Left cardiac atrium (tissue), 4 donors: ENCODE data around the gene ULK4. TPM values are rescaled to one million over a fixed set of nuclear protein-coding genes. Genes with fewer than 3 reads are reported as not detected.
"Not testable (repeated sequence)": the region's sequence is repeated elsewhere in the genome, so short reads cannot be mapped to it uniquely, and the experiment has no call there.

Source experiments
- ATAC-seq, 2 donors: fragments of 200-7000 bp; cut with Tn5 transposase; one replicate each; pipeline ENCODE4 v1.9.1; 2020; ENCODE audit warnings: mild to moderate bottlenecking in 2 of 2, moderate library complexity in 2 of 2
- DNase-seq: peaks from one replicate; pipeline ENCODE4 v3.0.0-alpha.2; 2020
- intact Hi-C, 2 donors: fragments of 100-400 bp; cut with DNase I; formaldehyde crosslinking; loops; one replicate each; pipeline versions ENCODE4 v1.14.1 to v1.15.1; 2022 to 2023
- total RNA-seq, 2 donors: library from RNA; stranded (reverse); fragmentation: NEBNext Ultra II Directional; extraction: Animal tissue kit (Norgen Biotek cat#: 25700); gene quantifications; one replicate each; pipeline ENCODE4 v1.2.1, GENCODE V29; 2021
- donor health status: DM: no; HTN: yes; CAD: no.
- donor health status: DM: no; HTN: yes; CAD: no; lungs with severe emphysema.
- donor health status: DM: yes; HTN: yes; CAD: no.
- donor health status: Dilated cardiomyopathy.

ULK4 gene
- total RNA-seq, 2 donors from 2014 or later: 12.7 to 13.8 TPM

DNA sequence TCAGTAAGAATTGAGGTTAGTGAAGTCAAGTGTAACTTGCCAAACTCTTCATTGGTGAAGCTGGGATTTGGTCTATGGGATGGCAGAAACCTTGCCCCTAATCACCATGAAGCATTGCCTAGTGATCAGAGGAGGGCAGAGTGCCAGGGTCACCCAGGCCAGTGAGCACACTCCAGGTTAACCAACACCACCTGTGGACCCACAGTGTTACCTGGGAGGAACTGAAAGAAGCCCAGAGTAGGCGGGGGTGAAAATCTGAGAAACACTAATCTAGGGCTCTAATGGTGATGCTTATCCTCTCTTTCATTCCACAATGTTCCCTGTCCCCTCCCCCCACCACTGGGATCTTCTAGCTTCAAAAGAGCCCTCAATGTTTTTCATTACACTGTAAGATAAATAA lies 389.8 kb downstream of the ULK4 start:
- DNase-seq (no peak), ATAC-seq (no peak)
- intact Hi-C loops: no loop called here

- ATAC-seq (no peak), DNase-seq (no peak)
- intact Hi-C loops: no loop called here
Measured at GRCh38 chr3:41569632-41570305, 392.1 kb downstream of the ULK4 start.

DNA sequence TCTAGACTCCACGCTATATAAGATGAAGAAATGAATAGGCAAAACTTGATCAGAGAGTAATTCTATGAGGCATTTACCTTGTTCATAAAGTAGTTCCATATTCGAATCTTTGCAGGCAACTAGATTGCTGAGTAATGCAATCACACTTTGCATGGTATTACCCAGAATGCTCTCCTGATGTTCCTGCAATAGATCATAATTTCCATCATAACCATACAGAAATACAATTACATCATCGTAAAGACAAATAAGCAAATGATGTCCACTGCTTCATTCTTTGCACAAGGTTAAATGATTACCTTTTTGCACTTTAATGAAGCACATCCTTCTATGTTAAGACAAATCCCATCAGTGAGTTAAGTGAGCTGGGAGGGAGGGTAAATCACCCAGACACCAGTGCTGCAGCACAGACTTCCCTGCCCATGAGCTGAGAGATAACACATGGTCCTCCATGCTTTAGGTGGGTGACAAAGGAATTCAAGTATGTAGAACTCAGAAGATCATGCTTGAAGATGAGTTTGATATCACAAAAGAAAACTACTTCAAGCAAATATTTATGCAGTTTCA lies 395.9 kb downstream of the ULK4 start:
- DNase-seq: no peak
- no peak for ATAC-seq
- intact Hi-C loops: no loop called here

GRCh38 chr3:41565003-41565402 lies 396.9 kb downstream of the ULK4 start:
- DNase-seq (no peak), ATAC-seq (no peak)
- intact Hi-C loops: no loop called here

DNA sequence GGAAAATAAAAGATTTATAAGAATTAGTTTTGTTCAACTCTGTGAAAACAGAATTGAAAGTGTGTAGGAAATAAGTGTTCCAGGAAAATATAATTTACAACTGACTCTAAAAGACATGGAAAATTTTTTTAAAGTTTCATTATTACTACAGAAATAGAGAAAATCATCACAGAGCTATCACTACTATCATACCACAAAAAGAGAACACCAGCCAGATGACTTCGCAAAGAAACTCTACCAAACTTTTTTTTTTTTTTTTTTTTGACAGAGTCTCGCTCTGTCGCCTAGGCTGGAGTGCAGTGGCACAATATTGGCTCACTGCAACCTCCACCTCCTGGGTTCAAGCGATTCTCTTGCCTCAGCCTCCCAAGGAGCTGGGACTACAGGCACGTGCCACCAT lies 405.7 kb downstream of the ULK4 start:
- intact Hi-C loops, ATAC-seq, DNase-seq: not testable (repeated sequence)

DNA sequence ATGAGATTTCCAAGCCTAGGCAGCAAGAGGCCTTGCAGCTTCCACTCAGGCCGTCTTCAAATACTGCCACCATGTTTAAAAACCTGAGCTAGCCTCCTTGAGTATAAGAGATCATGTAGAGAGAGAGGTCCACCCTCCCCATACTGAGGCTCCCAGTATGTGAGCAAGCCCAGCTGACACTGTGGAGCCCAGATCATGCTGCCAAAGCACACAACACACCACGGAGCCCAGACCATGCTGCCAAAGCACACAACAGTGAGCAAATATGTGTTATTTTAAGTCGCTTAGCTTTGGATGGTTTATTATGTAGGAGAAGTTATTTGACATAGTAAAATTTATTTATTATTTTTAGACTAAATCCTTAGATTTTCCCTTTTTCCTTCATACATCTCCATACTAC lies 428.9 kb downstream of the ULK4 start:
- ATAC-seq (no peak), DNase-seq (no peak)
- intact Hi-C loops: no loop called here

GRCh38 chr3:41526995-41527573 lies 434.8 kb downstream of the ULK4 start:
- no peak for DNase-seq
- ATAC-seq: no peak
- intact Hi-C loops: no loop called here

GRCh38 chr3:41525303-41526064 lies 436.4 kb downstream of the ULK4 start:
- DNase-seq: no peak
- ATAC-seq: no peak
- intact Hi-C loops: no loop called here

DNA sequence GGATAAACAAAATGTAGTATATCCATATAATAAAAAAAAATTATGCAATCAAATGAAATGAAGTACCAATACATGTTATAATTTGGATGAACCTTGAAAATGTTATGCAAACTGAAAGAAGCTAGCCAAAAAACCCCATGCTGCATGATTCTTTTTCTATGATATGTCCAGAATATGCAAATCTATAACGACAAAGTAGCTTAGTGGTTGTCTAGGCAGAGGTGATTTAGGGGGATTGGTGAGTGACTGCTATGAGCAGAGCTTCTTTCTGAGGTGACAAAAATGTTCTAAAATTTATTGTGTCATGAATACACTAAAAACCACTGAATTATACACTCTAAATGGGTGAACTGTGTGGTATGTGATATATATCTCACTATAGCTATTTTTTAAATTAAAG lies 438.0 kb downstream of the ULK4 start:
- no peak for ATAC-seq

DNA sequence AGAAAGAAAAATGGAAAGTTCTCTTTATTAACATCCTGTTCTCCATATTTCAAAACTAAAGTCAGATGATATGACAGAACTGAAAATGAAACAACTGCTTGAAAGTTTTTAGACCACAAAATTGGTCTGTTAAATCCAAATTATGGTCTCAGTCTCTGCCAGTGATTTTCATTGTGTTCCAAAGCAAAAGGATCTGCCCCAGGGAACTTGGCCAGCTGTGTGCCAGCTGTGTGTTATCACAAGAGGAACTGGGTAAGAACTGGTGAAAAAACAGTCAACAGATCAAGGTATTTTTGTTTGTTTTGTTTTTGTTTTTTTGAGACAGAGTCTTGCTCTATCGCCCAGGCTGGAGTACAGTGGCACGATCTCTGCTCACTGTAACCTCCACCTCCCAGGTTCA lies 439.3 kb downstream of the ULK4 start:
- intact Hi-C loops: no loop called here
- DNase-seq (no peak), ATAC-seq (no peak)

More for the DNA sequence above, 438.0 kb downstream of the ULK4 start:
- DNase-seq: no peak
- intact Hi-C loops: no loop called here

DNA sequence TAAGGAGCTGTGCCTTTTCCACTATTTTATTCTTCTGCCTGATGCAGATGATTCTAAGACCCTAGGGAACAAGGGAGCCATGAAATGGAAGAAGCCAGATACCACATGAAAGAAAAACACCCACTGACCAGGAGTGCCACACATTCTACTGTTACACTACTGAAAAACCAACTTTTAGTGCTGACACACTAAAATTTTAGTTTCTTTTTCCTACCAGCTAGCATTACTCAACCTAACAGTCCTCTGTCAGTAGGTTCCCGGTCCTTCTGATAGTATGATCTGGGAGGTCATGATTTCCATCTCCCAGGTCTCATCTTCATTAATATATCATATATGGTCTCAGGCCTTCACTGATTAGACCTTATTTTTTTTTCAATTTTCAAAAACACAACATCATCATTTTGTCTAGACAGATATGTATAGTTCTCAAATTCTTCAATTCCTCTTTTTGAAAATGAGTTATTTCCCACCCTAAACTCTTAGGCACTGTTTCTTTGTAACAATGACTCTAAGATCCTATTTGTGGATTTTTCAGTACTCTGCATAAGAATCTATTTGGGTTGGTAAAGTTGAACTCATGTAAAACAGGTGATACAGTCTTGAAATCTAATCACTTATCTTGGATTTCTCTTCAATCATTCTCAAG lies 440.8 kb downstream of the ULK4 start:
- ATAC-seq: no peak
- intact Hi-C loops: no loop called here

DNA sequence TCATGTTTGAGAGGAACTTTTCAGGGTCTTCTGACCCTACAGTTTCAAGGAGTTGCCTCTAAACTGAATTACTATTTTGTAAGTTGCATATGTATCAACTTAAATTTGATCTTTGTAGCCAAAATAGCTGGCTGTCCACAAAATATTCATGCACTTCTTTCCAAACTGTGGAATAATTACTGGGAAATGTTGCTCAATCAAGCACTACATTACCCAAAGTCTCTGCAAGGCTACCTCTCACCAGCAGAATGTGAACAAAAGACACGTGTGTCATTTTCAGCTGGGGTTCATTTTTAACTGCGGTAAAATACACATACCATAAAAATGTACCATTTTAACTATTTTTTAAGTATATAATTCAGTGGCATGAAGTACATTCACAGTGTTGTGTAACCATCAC lies 442.2 kb downstream of the ULK4 start:
- DNase-seq (no peak), ATAC-seq (no peak)
- intact Hi-C loops: no loop called here

More for the DNA sequence above, 440.8 kb downstream of the ULK4 start:
- DNase-seq: no peak

- intact Hi-C loops: no loop called here
- ATAC-seq (no peak), DNase-seq (no peak)
Measured at GRCh38 chr3:41518626-41519025, 443.3 kb downstream of the ULK4 start.

GRCh38 chr3:41508063-41508696 lies 453.7 kb downstream of the ULK4 start:
- intact Hi-C loops: no loop called here
- DNase-seq: no peak
- no peak for ATAC-seq

DNA sequence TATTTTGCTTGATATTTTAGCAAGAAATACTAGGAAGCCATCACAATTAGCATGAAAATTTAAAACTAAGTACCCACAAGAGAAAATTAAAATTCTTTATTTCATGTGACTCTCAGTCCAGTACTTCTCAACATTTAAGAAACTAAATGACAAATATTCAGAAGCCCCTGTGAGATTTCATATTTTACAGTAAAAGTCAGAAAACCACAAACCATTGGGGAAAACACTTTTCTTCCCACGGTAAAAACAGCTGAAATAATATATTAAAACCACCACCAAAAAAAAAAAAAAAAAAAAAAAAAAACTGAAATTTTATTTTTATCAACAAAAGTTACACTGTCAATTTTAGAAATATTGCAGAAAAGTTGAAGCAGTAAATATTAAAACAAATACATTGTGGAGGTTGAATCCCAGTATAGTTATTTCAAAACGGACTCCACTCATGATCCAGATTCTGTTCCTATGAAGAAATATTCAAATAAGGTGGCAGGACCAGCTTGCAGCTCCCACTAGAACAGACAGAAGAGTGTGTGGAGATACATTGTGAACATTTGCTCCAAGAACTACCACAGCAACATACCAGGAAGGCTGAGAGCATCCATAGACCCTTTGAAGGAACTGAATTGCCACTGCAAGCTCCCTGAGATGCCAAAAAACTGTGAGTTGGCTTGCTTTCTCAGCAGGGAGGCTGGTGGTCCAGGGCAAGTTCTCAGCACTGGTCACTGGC lies 454.4 kb downstream of the ULK4 start:
- DNase-seq (no peak), ATAC-seq (no peak)
- intact Hi-C loops: no loop called here

GRCh38 chr3:41503998-41504623 lies 457.8 kb downstream of the ULK4 start:
- intact Hi-C loops: no loop called here
- DNase-seq: no peak
- no peak for ATAC-seq

DNA sequence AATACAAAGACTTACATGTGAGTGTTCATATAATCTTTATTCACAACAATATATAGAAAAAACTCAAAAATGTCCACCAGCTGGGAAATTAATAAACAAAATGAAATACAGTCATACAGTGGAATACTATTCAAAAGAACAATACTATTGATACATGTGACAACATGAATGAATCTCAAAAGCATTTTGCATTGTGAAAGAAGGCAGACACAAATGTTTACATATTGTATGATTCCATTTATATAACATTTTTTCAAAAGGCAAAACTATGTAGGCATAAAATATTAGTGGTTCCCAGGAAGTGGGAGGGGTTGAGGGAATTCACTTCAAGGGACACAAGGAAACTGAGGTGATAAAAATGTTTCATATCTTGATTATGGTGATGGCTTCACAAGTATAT lies 459.4 kb downstream of the ULK4 start:
- ATAC-seq (no peak), DNase-seq (no peak)
- intact Hi-C loops: no loop called here

GRCh38 chr3:41502023-41502422 lies 459.9 kb downstream of the ULK4 start:
- no peak for DNase-seq
- intact Hi-C loops: no loop called here
- ATAC-seq: no peak
